GM12873 (cell line): ENCODE measurements around the gene STAT6.

Experiments
- CTCF ChIP-seq: IDR thresholded peaks from 2 replicates; pipeline ENCODE4 v1.5.1; 2012; ENCODE audit warnings: low read depth, mild to moderate bottlenecking, moderate library complexity, low read length, control low read depth; ENCODE audit not compliant: insufficient read depth; ENCODE audit errors: missing control alignments

STAT6 gene

GRCh38 chr12:57156701-57157403, 45.7 kb upstream of the STAT6 start:
- TF ChIP-seq CTCF, result no peak

- TF ChIP-seq CTCF, result no peak
These were observed 43.8 kb upstream of the STAT6 start for GRCh38 chr12:57154804-57155434.

- TF ChIP-seq CTCF, result no peak
These were observed 42.9 kb upstream of the STAT6 start for GRCh38 chr12:57154076-57154475.

GRCh38 chr12:57153415-57153997, 42.3 kb upstream of the STAT6 start:
- TF ChIP-seq CTCF, result no peak

DNA sequence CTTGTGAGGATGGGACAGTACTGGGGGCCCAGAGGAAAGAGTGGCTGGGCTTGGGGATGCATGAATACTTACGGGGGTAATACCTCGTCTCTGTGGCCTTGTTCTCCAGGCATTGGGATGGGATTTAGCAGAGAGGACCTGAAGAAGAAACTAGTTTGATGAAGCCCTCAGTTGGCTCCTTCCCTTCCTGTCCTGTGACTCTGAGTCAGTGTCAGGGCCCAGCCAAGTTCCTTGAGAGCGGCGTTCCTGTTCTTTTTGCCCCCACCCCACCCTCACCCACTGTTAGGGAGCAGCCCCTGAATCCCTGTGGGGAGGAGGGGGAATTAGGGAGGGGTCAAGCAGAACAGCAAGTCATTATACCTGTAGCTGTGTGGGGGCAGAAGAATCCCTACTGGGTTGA, 41.5 kb upstream of the STAT6 start:
- no peak for TF ChIP-seq CTCF

DNA sequence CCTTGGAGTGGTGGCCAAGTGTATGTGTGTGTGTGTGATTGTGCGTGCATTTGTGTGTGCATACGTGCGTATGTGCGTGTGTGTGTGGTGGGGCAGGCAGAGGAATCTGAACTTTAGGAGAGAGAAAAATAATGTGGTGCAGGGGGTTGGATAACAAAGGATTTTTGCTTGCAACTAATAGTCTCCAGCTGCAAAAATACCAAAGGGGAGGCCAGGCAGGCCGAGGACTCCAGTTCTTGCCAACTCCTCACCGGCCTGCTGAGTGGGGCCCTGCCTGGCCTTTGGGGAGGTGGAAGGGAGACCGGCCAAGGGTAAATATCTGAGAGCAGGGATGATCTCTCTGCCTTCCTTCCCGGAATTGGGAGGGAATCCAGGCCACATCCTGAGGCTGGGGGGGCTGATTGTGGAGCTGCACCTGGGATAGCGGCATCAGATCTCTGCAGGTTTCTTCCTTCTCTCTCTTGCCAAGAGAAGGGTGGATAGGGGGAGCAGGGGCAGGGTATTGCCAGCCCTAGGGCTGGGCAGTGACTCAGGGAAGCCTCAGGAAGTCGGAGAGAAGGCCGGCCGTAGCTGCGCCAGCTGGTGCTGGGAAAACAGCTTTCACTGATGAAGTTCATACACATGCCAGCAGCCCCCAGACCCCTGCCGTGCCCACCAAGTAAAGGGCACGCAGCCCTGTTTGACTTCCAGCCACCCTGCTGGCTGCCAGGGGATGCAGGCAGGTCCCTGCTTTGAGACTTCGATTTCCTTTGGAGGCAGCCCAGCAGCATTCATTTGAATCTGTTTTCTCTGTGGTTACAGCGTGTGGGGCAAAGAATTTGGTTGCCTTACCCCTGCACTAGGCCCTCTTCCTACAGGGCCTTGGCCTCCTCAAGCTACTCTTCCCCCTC, 40.8 kb upstream of the STAT6 start:
- TF ChIP-seq CTCF, result no peak
